HepG2 (cell line): ENCODE results near the gene ATG13. TPM values are rescaled to one million over a fixed set of nuclear protein-coding genes. Genes with fewer than 3 reads are reported as not detected.

Experiments
- CEBPG ChIP-seq: IDR thresholded peaks from 2 replicates; pipeline ENCODE4 v1.6.1; 2016
- CEBPZ ChIP-seq: IDR thresholded peaks from 2 replicates; pipeline ENCODE4 v1.6.1; 2012; ENCODE audit warnings: low read length, improper control_type of control experiment
- KDM5A ChIP-seq: fragments of 200-600 bp; sonication (generic); IDR thresholded peaks from 2 replicates; pipeline ENCODE4 v1.7.0; 2018; ENCODE audit warnings: antibody characterized with exemption, mild to moderate bottlenecking, low read length, borderline replicate concordance
- SETDB1 ChIP-seq: sonication (generic); formaldehyde crosslinking; IDR thresholded peaks from 2 replicates; pipeline ENCODE4 v1.5.1; 2020; ENCODE audit warnings: missing genetic modification reagents, mild to moderate bottlenecking, borderline replicate concordance
- SMARCE1 ChIP-seq: fragments of 450-650 bp; IDR thresholded peaks from 2 replicates; pipeline ENCODE4 v1.6.1; 2017; ENCODE audit warnings: borderline replicate concordance
- SRY ChIP-seq: sonication (generic); formaldehyde crosslinking; IDR thresholded peaks from 2 replicates; pipeline ENCODE4 v1.8.0; 2022; ENCODE audit warnings: mild to moderate bottlenecking, missing genetic modification reagents
- STAT6 ChIP-seq: sonication (generic); formaldehyde crosslinking; IDR thresholded peaks from 2 replicates; pipeline ENCODE4 v1.4.0; 2020; ENCODE audit warnings: missing genetic modification reagents, mild to moderate bottlenecking, borderline replicate concordance
- TBX3 ChIP-seq: fragments of 450-650 bp; IDR thresholded peaks from 2 replicates; pipeline ENCODE4 v1.6.1; 2017; ENCODE audit warnings: antibody characterized with exemption, mild to moderate bottlenecking, inconsistent platforms, borderline replicate concordance
- THAP9 ChIP-seq: sonication (generic); formaldehyde crosslinking; IDR thresholded peaks from 2 replicates; pipeline ENCODE4; 2020; ENCODE audit warnings: missing genetic modification reagents, mild to moderate bottlenecking, borderline replicate concordance
- TRAFD1 ChIP-seq: sonication (generic); formaldehyde crosslinking; IDR thresholded peaks from 2 replicates; pipeline ENCODE4 v1.5.1; 2020; ENCODE audit warnings: missing genetic modification reagents, mild to moderate bottlenecking, borderline replicate concordance
- ZBTB39 ChIP-seq: sonication (generic); formaldehyde crosslinking; IDR thresholded peaks from 2 replicates; pipeline ENCODE4 v1.5.0; 2020; ENCODE audit warnings: missing genetic modification reagents
- ZNF274 ChIP-seq: sonication (generic); formaldehyde crosslinking; IDR thresholded peaks from 2 replicates; pipeline ENCODE4 v1.5.1; 2020; ENCODE audit warnings: mild to moderate bottlenecking, missing genetic modification reagents
- ZNF333 ChIP-seq: sonication (generic); formaldehyde crosslinking; IDR thresholded peaks from 2 replicates; pipeline ENCODE4 v1.4.0; 2020; ENCODE audit warnings: mild to moderate bottlenecking, missing genetic modification reagents, borderline replicate concordance
- ZNF556 ChIP-seq: sonication (generic); formaldehyde crosslinking; IDR thresholded peaks from 2 replicates; pipeline ENCODE4 v1.4.0; 2020; ENCODE audit warnings: mild to moderate bottlenecking, missing genetic modification reagents, borderline replicate concordance
- ZNF709 ChIP-seq: sonication (generic); formaldehyde crosslinking; IDR thresholded peaks from 2 replicates; pipeline ENCODE4 v1.5.0; 2020; ENCODE audit warnings: mild to moderate bottlenecking, missing genetic modification reagents
- ZNF766 ChIP-seq: sonication (generic); formaldehyde crosslinking; IDR thresholded peaks from 2 replicates; pipeline ENCODE4 v1.5.0; 2020; ENCODE audit warnings: missing genetic modification reagents, borderline replicate concordance
- polyA plus RNA-seq, 8 experiments: library from polyadenylated mRNA; depleted of rRNA in 3 of 8; stranded (reverse) in 7 of 8; unstranded in 1 of 8; fragments of >200 nt; fragmentation: Illumina TruSeq in 4 of 8; extraction: Trizol in 4 of 8; gene quantifications; 2 replicates each; pipeline versions ENCODE4 v1.2.1 to v1.2.3, GENCODE V29; 2011 to 2016; ENCODE audit warnings: low read depth in 4 of 8, missing spikeins in 1 of 8, mixed read lengths in 1 of 8; ENCODE audit not compliant: insufficient read depth in 1 of 8
- total RNA-seq, 5 experiments: library from RNA; depleted of rRNA; stranded (reverse); fragments of >200 nt; fragmentation: Illumina TruSeq; extraction: Trizol; gene quantifications; 2 replicates each; pipeline ENCODE4 v1.2.3, GENCODE V29; 2016; ENCODE audit warnings: low read depth in 1 of 5

Gene ATG13
- total and polyA plus RNA-seq, 2 of the 13 experiments (the other 11 are each of a cell fraction or from before 2014, with no cell fraction given): 55.0 to 77.3 TPM

GRCh38 chr11:46719048-46719542 lies 101.7 kb downstream of the ATG13 start, which contains the start of gene F2 (continued):
- TF ChIP-seq STAT6 (CRISPR knock-in tag): no peak
- TF ChIP-seq SETDB1 (CRISPR knock-in tag): no peak
- TF ChIP-seq TBX3: no peak
- TF ChIP-seq SMARCE1: no peak
- TF ChIP-seq TRAFD1: no peak
- peak; percentile 75; the same call in 1 of the 2 replicates for TF ChIP-seq ZNF333 (CRISPR knock-in tag)
- TF ChIP-seq ZNF709 (CRISPR knock-in tag): no peak; the same call in 1 of the 2 replicates
- TF ChIP-seq ZNF274 (CRISPR knock-in tag): no peak; the same call in none of the 2 replicates
- TF ChIP-seq ZBTB39 (CRISPR knock-in tag): 0 out of 2 replicates have a peak, but pooled peaks have one; percentile 17
- 0 out of 2 replicates have a peak, but pooled peaks have one; percentile 36 for TF ChIP-seq THAP9
- TF ChIP-seq ZNF766 (CRISPR knock-in tag): 0 out of 2 replicates have a peak, but pooled peaks have one; percentile 44
- peak; percentile 64; the same call in 1 of the 2 replicates for TF ChIP-seq KDM5A
- no peak for TF ChIP-seq CEBPZ
- peak; percentile 20; the same call in 1 of the 2 replicates for TF ChIP-seq SRY (CRISPR knock-in tag)
- TF ChIP-seq ZNF556 (CRISPR knock-in tag): no peak
- peak; percentile 92 for TF ChIP-seq CEBPG (CRISPR knock-in tag)
